ENCODE results near the gene DAGLA.
A peak's percentile ranks its signal among the peaks of the same experiment; 100 is the strongest.

Gene DAGLA

DNA sequence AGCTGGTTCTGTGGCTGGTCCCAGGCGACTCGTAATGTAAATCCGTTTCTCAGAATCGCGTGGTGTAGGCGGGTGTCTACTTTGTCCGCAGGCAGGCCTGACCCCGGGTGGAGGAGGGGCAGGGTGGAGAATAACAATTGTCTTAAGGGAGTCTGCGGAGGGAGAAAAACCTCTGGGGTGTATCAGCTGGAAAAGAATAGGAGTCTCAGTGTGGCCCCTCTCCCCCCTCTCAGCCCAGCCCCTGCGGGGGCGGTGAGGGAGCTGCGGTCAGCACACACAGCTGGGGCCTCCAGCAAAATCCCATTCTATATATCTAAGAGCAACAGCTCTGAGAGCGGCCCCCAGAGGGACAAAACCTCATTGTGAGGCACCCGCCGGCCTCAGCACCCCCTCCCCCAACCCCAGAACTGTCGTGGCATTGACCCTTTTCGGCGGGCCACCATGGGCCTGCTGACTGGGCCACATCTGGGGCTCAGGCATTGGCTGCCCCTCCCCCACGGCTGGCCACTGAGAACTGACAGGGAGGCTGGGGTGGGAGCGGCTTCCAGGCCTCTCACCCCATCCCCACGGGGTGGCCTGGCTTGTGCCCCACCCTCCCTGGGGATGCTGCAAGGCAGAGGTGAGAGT lies 69.5 kb downstream of the DAGLA start:
- DNase-seq, result no peak

- no peak for DNase-seq
These were observed 70.6 kb downstream of the DAGLA start for GRCh38 chr11:61750631-61751273.

DNA sequence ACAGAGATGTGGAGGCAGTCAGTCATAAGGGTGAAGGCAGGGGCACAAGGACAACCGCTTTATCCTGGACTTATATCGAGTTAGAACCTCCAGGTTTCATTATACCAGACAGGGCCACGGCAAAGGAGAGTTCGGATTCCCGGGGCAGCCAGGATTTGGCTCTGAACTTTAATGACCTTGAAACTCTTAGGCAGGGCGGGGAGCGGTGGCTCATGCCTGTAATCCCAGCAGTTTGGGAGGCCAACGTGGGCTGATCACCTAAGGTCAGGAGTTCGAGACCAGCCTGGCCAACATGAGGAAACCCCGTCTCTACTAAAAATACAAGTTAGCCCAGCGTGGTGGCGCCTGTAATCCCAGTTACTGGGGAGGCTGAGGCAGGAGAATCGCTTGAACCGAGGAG lies 71.2 kb downstream of the DAGLA start:
- no peak for DNase-seq

GRCh38 chr11:61752117-61752924 lies 72.1 kb downstream of the DAGLA start, which contains the start of gene MYRF:
Gene MYRF, plus strand, starts transcription at chr11:61752636. Its CDS starts 109 bp downstream, at chr11:61752745.
- peak; percentile 81 for DNase-seq

DNA sequence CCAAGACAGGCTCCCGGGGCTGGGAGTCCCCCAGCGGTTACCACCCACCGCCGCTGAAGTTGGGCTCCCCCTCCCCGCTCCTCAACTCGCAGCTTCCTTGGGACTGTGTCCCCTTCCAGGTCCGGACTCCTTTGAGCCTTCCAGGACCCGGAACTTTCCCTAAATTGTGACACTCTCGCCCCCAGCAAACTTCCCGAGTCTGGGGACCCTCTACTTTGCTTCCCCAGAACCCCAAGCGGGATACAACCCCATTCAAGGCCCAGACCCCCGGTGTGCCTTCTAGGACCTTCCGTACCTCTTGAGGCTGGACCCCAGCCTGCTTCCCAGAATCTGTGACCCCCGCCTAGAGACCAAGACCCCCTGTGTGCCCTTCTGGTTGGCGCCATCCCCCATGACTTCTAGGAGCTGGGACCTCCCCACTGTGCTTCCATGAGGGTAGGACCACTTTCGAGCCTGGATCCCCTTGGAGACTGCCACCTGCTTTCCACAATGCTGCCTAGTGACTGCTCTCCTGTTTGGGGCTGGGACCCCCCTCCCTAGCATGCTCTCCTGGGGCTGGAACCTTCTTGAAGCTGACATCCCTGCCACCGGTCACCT lies 72.8 kb downstream of the DAGLA start:
- DNase-seq, result no peak

GRCh38 chr11:61753672-61754071 lies 73.5 kb downstream of the DAGLA start:
- DNase-seq, result no peak

DNA sequence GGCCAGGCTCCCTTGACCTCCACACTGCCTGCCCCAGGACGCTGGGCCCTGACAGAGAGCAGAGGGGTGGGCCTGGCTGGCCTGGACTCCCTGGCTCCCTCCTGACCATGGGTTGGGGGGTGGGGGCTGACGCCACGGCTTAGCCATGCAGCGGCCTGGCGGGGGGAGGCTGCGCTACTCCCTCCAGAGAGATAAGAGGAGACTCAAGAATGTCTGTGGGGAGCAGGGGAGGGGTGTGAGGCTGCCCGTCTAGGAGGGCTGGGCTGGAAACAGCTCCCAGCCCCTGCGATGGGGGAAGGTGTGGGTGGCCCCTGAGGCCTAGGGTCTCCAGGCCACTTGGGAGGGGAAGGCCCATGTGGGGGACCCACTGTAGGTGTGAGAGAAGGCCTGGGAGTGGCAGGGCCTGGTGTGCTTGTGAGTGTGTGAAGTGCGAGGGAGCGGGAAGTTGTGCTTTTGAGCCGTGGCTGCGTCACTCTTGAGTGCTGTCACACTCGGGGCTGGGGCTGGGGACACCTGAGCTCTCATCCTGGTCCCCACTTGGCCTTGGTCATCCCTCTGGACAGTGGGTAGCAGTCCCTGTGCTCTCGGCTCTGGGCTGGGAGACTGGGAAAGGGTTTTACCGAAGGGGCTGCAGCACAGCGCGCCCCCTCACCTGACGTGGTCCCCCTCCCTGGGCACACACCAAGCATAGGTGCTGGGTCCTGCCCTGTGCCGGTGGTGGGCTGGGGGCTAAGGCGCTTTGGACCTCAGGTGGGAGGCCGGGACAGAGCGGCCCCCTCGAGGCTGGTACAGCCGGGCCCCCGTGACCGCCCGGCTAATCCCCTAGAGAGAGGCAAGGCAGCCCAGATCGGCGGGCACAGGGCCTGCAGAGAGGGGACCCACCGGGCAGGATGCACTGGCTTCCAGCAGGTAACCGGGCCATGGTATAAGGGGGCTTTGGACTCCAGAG lies 74.6 kb downstream of the DAGLA start:
- DNase-seq, result peak; percentile 93

DNA sequence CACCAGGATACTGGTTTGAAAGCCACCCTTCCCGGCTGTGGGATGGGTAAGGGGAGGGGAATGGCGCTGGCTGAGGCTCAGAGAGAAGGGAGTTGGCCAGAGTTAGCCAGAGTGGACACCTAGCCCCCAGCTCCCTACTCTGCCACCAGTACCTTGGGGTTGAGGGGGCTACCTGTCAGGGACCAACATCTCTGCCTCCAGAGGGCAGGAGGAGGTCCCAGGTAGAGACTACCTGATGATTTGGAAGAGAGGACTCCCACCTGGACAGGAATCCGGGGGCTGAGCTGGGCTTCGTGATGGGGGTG lies 75.9 kb downstream of the DAGLA start:
- DNase-seq, result no peak

- DNase-seq, result peak; percentile 83
These were observed 76.4 kb downstream of the DAGLA start for GRCh38 chr11:61756452-61757212.

DNA sequence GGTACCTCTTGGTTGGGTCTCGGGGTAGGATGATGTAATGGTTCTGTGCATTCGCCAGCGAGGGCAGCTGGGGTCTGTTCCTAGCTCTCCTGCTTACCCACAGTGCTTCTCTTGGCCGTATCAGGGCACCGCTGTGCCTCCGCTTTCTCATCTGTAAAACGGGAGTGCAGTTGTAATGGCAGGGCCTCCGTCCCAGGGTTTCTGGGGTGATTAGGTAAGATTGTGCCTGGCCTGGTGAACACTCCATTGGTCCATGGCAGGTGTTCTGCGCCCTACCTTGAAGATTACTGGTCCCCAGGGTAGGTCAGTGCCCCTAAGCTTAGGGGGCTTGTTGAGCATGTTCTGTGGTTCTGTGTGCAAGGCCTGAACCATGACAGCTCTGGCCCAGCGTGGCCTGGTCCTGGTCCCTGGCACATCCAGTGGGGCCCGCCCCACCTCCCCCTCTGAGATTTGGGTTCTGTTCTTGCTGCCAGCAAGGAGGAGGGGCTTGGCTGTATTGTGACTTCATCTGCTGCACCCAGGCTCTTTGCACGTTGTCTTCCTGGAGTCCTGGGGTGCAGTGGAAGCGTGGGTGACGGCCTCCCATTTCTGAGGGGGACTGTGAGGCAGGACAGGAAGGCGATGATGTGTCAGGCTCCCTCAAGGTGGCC lies 77.1 kb downstream of the DAGLA start:
- no peak for DNase-seq

- no peak for DNase-seq
These were observed 80.8 kb downstream of the DAGLA start for GRCh38 chr11:61760946-61761345.

GRCh38 chr11:61761440-61762222 lies 81.4 kb downstream of the DAGLA start:
- DNase-seq, result no peak

GRCh38 chr11:61762223-61762615 lies 82.0 kb downstream of the DAGLA start:
- no peak for DNase-seq

- DNase-seq, result no peak
These were observed 82.6 kb downstream of the DAGLA start for GRCh38 chr11:61762798-61763197.

DNA sequence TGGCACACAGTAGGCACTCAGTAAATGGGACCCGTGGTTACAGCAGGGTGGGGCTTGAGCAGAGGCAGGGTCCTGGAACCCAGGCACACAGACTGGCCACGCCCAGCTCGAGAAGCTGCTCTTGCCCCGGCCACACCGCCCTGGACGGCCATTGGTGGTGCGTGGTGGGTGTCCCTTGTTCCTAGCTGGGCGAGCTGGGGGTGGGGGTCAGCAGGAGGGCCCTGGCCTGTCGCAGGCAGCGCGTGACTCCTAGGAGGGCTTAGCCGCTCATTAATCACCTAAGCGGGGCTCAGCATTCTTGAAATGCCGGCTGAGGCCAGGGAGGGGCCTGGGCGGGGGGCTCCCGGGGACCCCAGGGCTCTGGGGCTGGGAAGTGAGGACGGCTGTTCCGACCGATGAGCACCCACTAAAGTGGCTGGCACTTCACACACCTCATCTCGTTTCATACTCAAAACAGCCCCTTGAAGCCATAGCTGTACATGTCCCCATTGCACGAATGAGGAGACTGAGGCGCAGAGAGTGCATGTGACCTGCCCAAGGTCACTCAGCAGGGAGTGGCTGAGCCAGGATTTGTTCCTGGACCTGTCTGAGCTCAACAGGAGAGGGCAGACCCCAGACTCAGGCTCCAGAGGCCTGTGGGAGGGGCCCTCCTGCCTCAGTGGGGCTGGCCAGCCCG lies 83.9 kb downstream of the DAGLA start:
- DNase-seq, result no peak

DNA sequence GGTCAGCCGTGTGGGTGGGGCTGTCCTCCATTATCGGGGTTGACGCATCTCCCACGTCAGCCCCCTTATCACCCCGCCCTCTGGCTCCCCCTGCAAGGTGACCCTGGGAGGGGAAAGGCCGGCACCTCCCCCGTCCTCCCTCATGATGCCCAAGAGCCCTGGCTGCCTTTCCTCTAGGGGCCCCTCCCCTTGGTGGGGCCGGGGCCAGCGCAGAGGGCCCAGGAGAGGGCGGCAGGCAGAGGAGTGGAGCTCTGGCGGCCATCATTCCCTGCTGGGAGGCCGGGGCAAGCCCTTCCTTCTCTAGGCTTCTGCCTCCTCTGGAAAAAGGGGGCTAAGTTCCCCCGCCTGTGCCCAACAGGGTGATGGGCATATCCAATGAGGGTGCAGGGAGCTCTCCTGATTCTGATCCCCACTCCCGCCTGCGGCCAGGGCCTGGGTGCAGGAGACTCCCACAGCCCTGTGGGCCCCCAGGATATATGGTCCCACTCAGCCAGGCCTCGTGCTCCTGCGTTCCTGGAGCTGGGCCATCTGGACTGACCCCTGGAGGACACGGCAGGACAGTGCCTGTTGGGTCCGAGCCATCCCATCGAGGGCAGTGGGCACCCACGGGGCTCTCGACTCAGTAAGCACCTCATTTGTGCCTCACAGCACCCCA lies 84.5 kb downstream of the DAGLA start:
- DNase-seq, result no peak

GRCh38 chr11:61765550-61766253 lies 85.5 kb downstream of the DAGLA start:
- DNase-seq, result no peak

DNA sequence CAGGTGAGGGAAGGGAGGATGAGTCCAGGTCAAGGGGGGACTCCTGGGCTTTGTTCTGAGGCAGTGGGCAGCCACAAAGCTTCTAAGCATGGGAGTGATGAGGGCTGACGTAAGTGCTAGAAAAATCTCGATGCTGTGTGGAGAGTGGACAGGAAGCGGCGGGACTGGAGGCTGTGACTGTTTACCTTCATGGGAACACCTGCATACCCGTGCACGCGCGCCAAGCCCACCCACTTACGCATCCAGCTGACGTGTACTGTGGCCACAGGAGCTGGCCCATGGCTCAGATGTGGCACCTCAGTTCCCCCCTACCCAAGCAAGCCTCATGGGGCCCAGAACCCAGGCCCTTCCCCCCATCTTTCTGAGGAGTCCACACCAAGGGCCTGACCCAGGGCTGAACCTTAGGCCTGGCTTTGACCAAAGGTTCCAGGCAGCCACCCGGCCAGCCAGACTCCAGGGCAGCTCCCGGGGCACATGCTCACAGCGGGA lies 86.2 kb downstream of the DAGLA start:
- DNase-seq, result no peak
